DMS79 treated with DMSO at 0.1 percent for 48 hours (cell line): ENCODE results near the gene EVA1C.
A peak's percentile ranks its signal among the peaks of the same experiment; 100 is the strongest.
"Not testable (repeated sequence)": the region's sequence is repeated elsewhere in the genome, so short reads cannot be mapped to it uniquely, and the experiment has no call there.

Experiments used
- DNase-seq: peaks from one replicate; lab custom pipeline; 2025; lab: John Stamatoyannopoulos, UW

EVA1C gene

DNA sequence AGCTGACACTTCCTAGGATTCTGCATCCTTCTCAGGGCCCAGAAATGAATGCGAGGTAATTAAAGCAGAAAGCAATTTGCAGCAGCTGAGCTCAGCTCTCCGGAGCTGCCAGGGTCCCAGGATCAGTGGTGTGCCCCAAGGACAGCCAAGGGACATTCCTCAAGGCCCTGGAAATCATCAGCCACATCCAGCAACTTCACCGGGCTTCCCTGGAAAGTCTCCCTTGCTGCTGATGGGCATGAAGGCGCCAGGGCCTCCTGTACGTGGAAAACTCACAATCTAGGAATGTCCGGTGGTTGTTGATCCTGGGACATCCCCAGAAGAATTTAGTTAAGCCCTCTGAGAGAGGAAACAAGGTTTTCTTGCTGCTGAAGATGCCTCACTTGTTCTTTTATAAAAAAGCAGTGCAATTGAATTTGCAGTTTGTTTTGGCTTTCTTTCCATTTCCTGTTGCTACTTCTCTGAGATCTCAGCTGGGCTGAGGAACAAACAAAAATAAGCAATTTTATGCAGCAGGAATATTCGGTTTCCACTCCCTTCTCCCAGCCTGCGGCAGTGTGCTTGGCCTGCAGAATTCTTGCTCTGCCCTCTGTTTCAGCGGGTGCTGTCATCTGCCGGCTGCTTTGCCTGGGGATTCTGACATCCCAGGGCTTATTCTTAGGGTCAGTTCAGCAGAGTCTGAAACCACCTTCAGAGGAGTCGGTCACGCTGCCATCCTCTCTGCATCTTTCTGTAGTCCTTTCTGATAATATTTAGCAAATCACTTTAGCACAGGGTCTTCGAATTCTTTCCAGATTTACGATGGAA is 86.9 kb downstream of the EVA1C start:
- DNase-seq: no peak

DNA sequence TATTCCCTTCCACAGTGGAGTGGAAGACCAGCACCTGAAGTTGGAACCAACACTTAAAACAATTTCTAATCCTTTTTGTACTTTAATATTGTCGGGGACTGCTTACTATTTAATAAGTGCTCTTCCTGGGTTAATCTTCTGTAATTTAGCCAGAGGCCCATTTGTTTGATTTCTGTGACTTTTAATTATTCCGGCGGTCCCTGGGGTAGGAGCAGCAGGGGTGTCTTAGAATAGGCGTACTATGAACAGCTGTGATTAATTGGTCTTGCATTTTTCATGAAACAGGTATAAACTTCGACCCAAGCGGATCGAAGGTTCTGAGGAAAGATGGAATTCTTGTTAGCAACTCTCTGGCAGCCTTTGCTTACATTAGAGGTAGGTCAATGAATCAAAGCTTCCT is 91.1 kb downstream of the EVA1C start:
- DNase-seq: not testable (repeated sequence)

DNA sequence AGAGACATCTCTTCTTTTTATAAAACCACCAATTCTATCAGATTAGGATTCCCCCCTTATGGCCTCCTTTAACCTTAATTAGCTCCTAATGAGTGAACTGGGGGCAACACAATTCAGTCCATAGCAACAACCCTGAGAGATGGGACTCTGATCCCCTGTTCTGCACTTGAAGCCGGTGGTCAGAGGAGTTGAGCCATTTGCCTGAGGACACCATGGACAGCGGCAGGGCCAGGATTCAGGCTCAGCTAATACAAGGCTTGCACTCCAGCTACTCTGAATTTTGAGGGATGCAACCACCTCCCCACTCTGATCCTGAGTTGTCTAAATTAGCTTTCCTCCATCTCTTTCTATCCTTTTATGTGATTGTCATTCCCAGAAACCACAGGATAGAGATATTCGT is 93.3 kb downstream of the EVA1C start:
- not testable (repeated sequence) for DNase-seq

DNA sequence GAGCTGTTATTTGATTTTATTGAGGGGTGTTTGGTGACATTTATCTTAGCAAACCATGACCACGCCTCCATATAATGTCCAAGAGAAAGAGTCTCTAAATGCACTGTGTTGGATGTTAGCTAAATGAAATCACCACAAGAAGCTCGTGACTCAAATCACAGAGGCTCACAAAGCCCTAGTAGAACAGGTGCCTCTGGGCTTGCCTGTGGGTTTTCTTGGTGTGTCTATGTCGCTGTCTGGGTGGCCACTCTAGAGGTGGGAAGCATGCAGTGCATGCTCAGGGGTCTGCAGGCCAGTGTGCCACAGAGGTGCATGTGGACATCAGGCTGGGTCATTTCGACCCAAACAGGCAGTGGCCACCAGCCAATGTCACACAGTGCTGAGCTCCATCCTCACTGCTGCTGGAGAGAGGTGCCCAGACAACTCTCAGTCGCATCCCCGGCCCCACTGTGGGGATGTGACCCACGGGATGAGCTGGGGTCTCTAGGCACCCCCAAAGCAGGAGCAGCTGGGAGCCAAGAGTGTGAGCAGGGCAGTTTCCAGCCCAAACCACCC is 94.0 kb downstream of the EVA1C start:
- DNase-seq: not testable (repeated sequence)

DNA sequence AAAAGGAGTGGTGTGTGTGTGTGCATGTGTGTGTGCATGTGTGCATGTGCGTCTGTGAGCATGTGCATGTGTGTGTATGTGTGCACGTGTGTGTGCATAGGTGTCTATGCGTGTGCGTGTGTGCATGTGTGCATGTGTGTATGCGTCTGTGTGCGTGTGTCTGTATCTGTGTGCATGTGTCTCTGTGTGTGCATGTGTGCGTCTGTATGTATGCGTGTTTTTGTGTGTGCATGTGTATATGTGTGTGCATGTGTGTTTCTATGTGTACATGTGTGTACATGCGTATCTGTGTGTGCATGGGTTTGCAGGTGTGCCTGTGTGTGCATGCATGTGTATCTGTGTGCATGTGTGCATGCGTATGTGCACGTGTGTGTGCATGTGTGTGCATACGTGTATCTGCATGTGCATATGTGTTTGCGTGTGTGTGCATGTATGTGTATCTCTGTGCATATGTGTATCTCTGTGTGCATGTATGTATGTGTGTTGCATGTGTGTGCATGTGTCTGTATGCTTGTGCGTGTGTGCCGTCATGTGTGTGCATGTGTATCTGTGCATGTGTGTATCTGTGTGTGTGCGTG is 94.9 kb downstream of the EVA1C start:
- DNase-seq: no peak

DNA sequence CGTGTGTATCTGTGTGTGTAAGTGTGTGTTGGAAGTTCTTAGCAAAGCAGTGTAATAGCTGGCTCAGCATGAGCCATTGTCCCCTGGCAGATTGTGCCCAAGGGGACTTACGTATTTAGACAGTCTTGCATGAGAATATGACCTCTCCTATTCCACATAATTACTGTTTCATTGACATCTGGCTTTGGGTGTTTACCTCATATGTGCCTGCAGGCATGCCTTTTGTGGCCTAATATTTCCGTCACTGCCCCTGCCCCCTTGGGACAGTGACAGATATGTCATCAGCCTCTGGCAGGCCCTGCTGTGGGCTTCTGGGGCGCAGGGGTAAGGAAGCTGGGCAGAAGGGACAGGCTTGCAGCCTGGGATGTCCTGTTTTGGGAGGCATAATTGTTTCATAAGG is 95.5 kb downstream of the EVA1C start:
- DNase-seq: not testable (repeated sequence)

DNA sequence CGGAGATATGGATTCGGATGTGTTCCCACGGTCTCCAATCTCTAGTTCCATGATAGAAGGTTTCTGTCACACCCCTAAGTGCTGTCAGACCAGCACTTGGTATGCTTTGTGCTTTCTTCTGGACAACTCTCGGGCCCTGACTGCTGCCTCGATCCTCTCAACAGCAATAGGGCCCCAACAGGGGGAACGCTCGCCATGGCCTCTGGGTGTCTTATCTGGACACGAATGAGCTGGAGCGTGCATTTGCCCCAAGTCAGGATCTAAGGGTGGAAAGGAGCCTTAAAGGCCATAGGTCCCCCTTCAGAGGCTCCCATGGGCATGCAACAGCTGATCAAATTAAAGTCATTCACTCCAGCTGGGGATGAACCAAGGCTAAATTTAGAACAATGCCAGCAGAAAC is 96.1 kb downstream of the EVA1C start:
- DNase-seq: no peak

DNA sequence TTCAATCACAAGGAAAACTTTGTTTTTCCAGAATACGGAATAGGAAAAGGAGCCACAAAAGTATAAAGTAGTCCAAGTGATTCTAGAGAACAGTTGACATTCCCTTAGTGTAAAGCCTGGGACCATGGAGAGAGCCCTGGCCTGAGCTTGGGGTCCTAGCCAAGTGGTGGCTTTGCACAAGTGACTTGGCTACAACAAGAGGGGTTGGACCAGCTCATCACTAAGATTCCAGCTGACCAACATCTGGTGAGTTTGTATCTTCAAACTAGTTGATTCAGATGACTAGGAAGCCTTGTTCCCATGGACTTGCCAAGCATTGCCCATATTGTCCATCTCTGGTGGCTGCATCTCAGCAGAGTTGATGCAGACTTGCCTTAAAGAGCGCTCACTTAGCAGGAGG is 96.5 kb downstream of the EVA1C start:
- DNase-seq: not testable (repeated sequence)

DNA sequence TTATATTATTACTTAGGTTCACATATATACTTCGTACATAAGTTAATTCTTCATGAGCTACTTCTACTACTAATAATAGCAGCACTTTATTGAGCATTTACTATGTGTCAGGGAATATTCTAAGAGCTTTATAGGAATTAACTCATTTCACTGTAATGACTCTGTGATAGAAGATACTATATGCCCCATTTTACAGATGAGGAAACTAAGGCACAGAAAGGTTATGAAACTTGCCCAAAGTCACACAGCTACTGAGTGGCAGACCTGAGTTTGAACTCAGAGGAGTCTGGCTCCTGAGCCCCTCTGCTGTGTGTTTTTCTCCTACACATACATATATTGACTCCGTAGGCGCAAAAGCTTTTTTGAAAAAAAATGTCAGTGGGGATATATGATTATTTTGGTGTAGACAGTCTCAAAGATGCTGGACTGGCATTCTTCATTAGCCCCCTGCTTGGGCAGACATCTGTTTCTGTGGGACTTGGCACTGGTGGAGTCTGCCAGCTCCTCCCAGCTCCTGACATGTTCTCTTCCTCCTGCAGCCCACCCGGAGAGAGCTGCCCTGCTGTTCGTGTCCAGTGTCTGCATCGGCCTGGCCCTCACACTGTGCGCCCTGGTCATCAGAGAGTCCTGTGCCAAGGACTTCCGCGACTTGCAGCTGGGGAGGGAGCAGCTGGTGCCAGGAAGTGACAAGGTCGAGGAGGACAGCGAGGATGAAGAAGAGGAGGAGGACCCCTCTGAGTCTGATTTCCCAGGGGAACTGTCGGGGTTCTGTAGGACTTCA is 102.0 kb downstream of the EVA1C start:
- DNase-seq: no peak

DNA sequence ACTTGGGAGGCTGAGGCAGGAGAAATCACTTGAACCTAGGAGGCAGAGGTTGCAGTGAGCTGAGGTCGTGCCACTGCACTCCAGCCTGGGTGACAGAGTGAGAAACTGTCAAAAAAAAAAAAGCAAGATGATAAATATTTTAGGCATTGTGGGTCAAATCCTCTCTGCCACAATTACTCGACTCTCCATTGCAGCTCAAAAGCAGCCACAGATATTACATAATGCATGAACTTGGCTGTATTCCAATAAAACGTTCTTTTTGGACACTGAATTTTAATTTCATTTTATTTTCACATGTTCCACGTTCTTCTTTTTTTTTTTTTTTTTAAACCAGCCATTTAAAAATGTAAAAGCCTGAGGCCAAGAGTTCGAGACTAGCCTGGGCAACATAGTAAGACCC is 103.4 kb downstream of the EVA1C start:
- no peak for DNase-seq

DNA sequence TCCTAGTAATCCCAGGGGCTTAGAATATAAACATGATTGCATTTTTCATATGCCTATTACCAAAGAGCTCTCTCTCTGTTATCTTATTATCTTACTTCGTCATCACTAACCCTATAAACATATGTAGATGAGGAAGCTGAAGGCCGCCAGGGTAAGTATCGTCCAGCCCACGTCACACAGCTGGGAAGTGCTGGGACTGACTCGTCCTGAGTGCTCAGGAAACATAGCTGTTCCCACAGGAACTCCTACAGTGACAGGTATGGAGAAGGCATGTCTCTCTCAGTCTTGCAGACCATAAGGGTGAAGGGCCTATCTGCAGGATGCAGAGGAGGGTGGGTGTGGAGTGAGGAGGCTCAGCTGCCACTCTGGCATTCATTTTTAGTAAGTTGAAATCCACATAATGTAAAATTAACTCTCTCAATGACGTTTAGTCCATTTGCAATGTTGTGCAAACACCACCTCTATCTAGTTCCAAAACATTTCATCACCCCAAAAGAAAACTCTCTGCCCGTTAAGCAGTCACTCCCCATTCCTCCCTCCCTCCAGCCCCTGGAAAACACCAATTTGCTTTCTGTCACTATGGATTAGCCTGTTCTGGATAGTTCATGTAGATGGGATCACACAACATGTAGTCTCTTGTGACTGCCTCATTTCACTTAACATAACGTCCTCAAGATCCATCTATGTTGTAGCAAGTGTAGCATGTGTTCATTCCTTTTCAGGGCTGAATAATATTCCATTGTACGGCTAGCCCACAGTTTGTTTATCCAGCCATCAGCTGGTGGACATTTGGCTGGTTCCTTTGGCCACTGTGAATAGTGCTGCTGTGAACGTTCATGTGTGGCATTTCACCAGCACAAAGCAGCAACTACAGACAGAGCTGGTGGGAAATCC is 104.5 kb downstream of the EVA1C start:
- no peak for DNase-seq

DNA sequence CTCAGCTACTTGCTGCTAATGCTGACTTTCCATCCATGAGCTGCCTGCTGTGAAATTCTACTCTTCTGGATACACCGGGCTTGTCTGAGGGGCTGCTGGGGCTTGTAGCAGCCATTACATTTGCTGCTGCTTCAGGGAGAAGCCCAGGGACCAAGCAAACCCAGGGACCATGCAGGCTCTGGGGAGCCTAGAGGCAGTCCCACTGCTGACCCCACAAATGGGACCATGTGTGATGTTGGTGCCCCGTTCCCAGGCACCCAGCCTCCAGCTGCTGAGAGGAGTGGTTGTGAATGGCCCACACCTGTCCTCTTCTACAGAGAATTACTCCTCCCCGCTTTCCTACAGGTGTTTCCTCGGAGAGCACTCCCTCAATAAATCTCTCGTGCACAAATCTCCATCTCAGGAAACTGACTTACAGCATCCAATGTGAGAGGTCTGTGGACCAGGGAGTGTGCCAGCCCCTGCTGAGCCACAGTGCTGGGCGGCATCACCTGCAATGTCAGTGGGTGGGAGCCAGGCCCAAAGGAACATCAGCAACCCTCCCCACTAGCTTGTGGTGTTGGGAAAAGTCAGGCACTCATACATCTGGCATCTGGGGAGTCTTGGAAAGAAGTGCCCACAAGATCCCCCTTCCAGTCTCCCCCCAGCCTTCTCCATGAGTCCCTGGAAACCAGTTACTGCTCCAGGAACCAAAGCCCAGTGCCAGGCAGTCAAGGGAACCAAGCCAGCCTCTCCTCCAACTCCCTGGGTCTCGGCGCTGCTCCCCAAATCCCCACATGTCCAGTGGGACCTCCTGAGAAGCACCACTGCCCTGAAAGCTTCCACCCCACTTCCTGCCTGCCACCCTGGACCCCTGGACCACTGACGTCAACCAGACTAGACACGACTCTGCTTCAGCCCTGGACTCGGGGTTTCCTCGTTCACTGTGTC is 107.7 kb downstream of the EVA1C start:
- no peak for DNase-seq

DNA sequence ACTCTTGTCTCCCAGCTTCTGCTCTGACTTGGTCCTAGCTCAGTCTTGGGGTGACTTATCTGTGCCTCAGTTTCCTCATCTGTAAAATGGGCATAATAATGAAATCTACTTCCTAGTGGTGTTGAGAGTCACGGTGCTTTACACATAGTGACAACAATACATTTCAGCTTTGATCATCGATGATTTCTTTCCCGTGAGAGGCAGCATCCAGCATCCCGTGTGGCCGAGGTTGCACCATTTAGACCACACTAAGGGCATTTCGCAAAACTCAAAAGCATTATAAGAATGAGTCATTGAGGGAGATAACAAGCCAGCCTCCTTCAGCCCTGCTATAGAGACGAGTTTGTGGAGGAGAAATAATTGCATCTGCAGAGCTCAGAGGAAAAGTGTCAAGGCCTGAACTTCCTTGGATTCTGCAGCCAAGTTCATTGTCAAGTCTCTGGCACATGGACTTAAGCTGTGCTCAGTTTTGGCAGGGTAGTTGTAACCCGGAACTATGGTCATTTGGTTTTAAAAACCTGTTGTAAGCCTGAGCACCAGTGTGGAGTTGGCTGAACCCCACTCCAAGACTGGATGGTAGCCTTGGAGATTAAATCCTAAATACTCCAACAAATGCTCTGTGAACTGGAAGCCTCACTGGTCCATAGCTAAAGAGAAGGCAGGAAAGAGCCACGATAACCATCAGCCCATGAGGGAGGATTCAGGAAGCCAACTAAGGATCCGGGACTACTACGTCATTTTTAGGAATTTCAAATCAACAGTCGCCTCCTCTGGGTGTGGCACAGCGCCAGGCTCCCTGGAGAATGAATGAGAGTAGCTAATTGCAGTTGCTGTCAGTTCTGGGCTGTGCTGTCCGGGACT is 108.6 kb downstream of the EVA1C start:
- peak; percentile 44 for DNase-seq

DNA sequence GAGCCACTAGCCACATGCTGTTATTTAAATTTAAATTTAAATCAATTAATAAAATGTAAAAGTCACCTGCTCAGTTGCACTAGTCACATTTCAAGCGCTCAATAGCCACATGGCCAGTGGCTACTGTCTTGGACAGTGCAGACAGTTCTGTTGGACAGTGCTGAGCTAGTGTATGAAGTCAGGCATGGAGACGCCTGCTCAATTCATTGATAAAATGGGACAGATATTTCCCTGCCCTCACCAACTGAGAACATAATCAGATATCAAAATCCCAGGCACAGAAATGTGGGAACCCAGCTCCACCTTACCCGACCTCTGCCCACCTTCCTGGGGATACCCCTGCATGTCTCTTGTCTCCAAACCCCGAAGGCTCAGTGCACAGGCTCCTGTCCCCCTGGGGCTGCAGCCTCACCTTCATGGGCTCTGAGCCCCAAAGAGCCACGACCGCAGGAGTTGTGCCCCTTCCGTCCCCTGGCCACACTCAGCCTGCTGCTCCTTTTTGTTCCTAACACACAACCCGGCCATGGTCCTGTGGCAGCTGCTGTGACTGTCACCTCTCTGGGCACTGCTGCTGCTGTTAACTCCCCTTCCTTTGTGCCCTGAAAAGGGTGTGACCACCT is 109.3 kb downstream of the EVA1C start:
- DNase-seq: no peak

DNA sequence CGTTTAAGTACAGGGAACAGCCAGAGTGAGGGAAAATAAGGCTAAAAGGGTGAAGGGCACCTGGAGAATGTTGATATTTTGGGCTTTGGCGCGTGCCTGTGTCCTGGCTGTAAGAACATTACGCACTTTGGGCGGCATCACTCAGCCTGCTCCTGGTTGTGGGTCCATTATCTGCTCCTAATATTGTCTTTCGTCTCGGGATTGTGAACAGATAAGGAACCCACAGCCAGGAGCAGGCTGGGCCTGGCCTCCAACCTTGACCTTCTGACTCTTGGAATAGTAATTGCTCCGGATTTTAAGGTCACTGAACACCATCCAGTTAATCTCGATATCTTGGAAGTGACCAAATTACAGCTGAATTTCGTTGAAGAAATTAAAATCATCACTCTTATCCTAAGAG is 111.0 kb downstream of the EVA1C start:
- no peak for DNase-seq

DNA sequence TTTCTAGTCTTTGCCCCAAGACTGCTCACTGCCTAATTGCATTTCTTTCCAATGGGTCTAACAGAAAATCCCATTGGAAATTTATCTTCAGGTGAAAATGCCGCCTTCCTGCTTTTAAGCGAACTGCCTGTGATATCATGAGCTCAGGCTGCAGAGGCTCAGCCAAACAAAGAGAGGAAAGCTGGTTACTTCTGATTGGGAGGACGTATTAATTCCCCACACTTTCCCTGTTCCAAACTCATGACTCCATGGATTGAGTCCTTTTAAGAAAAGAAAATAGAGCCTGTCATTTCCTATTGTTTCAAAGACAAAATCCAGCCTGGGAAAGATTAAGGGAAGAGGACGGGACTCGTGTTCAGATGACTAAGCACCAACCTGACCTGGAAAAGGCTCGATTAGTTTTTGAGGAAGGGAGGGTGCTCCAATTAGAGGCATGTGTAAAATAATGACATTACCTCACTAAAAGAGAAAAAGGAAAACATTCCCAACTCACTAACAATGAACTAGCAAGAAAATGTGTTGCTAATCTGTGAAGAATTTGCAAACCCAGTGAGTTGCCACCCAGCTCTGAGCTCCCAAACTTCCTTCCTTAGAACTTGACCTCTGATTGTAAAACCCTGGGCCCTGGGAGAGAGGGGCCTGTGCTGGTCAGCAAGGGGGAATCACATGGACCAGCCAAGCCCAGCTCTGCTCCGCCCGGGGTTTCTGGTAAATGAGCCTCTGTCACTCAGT is 111.6 kb downstream of the EVA1C start:
- no peak for DNase-seq

DNA sequence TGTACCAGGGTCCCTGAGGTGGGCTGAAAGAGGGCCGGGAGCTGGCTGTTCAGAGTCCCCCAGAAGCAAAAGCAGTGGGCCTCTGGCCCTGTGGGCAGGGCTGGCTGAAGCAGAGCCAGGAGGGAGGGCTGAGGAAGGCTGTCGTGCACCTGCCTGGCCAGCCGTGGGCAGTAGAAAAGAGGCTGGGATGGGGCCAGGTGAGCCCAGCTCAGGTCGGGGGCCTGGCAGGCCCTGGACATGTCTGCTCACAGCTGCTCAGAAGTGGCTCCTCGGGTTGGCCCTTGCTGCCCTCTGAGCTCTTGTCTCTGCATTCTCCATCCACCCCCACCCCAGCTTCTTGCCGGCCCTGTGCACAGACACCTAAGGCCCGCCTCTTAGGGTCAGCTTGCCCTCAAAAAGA is 112.8 kb downstream of the EVA1C start:
- no peak for DNase-seq

DNA sequence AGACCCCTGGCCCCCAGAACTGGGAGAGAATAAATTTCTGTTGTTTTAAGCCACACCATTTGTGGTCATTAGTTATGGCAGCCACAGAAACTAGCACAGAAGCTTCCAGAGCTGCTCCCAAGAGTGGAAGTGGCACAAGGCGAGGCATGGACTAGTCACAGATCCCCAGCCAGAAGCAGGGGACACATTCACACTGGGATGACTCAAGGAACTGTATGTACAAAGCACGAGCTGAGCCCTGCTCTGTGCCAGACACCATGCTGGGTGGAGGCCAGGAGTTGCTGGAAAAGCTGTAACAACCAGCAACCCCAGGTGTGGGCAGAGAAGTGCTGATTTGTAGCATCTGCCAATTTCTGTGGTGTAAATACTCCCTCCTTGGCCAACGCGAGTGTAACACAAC is 117.2 kb downstream of the EVA1C start:
- DNase-seq: no peak
